Fibroblast of skin of right biceps (primary cell): Measurements from ENCODE around the gene TMEM132D.
"Not testable (repeated sequence)": the region's sequence is repeated elsewhere in the genome, so short reads cannot be mapped to it uniquely, and the experiment has no call there.

Experiments used
- DNase-seq: peaks from one replicate; pipeline ENCODE4 v3.0.0-alpha.2; 2013

TMEM132D gene

DNA sequence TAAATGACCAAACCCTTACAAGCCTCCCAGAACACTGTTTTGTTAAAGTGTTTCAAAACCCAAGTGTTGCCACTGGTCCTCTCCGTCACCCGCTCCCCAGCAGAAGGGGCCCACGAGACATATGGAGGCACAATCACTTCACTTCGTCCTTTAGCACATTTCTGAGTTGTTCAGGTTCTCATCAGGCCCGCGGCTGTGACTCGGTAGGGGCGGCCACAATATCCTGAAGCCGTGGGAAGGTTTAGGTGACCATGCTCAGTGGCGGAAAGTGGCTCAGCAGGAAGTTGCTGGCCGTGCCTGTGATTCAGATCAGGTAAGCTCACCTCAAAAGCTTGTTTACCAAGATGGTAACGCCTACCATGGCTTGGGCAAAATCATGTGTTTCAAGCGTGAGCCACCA lies 823.0 kb downstream of the TMEM132D start:
- no peak for DNase-seq

DNA sequence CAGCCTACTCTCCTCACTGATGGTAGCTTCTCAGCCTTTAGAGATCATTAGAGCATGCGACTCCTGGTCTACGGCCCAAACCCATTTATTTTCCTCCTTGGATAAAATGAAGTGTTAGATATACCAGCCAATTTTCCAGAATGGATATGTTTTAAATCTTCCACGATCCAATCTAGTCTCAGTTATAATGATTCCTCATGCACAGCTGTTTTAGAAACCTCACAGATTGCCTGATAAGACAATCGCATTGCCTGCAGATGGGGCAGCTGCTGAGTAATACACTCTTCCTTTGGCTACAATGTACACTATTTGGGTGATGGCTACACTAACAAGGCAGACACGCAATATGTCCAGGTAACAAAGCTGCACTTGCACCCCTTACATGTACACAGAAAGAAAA lies 823.4 kb downstream of the TMEM132D start:
- no peak for DNase-seq

DNA sequence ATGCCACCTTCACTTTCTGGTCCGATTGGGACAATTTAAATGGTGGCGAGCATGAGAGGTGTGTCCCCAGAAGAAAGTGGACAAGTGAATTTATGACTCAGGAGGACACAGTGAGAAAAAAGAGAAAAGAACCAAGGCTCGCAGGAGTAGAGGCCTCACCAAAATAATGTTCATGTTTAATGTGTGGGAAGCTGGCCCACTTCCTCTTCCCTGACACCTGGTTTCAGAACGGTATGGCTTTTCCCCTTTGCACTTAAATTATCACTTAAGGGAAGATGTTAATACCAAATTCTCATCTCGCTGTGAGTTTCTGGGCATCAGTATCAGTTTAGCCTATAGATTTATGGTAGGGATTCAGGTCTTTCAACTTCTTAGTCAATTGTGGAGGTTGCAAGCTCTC lies 824.1 kb downstream of the TMEM132D start:
- DNase-seq: no peak

DNA sequence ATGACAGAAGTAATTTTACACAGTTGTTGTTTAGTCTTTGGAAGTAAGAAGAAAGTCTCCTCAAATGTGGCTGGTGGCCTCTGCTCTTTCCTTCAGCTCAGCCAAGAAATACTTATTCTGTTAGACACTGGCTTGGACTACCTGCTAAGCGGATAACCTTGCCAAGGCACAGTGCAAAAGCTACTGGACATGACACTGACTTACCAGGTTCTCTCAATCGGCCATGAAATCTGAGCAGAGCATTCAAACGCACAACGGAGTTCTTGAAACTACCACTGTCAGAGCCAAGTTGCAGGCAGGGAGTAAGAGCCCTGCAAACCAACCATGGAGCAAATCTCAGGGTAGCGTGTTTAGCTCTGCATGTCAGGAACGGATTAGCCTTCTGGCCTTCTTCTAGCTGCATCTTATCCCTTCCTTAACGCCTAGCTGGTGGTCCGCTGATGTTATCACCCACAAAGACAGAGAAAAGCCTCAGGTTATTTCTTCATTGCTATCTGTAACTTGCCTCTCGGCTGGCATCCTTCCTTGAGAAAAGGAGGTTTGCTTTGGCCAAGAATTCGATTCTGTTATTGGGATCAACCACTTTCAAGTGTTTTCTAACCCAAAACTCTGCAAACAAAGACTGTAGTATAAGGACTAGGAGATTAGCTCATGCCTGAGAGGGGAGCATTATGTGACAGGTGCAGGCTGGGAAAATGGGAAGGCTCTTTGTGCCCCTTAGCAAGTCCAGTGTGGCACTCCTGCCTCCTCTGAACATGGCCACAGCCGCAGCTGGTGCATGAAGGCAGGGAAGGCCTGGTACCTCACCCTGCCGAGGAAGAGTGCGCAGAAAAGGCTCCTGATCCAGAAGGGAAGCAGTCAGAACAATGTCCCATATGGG lies 827.1 kb downstream of the TMEM132D start:
- DNase-seq: no peak

DNA sequence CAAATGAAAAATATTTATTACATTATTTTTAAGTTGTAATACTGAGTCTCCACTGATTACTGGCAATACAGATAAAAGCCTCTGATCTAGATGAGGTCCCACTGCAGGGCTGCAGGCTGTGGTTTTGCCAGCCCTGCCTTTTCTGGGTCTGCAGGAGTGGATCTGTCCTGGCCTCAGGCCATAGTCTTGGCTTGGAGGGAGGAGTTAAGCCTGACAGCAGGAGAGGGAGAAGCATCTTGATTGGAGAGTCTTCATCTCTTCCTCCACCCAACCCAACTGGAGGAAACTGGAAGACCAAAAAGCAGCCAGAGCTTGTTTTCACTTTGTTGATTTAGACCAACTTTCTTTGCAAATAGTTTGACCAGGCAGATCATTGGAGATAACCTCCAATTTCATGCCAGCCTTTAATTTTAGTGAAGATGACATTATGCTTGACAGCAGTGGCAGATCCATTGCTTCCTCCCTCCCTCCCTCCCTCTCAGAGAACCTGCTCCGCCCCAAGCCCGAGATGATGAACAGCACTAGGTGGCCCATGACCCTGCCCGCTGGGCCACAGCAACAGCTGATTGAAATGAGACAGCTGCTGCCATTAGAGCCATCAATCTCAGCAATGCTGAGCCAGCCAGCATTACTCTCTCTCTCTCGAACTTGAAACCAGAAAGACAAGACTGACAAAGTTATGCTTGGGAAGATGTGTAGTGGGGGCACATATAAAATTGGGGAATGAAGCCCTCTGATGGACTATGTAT lies 828.2 kb downstream of the TMEM132D start:
- DNase-seq: no peak

DNA sequence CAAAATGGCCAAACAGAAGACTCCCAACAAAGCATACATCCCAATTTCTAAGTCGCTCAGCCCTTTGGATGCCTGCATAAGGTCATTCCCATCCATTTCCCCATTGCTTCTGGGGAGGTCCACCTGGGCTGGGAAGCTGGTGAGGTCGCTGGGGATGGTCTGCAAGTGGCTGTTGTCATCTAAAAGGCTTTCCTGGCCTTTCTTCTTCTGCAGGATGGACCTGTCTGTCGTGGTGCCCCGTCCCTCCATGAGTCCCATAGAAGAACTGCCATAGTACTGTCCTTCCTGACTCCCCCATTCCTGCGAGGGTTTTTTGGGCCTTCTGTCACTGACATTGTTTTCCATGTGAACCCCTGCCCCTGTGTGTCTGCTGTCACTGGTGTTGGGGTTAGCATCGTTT lies 829.4 kb downstream of the TMEM132D start:
- DNase-seq: no peak

DNA sequence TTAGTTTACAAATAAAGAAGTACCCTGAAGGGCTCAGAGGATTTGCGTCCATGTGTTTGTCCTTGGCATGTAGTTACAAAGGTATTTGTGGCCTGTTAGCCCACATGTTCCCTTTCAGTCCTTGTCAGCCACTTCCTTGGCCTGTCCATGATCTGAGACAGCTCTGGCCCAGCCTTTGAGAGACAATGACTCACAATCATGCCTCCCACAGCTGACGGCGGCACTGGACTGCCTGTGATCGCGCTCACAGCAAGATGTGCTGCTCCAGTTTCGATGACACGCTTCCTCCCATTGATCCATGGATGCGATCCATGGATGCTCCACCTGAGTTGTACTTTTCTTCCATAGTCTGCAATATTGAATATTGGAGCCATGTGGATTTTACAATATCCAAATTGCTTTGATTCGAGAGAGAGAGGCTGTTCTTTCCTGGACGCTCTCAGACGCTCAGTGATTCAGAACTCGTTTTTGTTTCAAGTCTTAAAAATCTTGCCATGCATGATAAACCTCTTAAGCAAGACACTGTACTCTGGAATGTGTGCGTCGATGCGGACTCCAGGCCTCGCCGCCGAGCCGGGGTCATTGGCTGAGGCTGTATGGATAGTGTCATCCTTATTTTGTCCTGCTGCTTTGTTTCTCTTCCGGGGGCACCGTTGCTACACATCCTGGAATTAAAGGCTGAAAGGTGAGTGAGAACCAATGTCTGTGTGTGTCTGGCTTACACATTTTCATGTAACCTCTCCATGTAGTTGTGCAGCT lies 830.5 kb downstream of the TMEM132D start:
- no peak for DNase-seq

DNA sequence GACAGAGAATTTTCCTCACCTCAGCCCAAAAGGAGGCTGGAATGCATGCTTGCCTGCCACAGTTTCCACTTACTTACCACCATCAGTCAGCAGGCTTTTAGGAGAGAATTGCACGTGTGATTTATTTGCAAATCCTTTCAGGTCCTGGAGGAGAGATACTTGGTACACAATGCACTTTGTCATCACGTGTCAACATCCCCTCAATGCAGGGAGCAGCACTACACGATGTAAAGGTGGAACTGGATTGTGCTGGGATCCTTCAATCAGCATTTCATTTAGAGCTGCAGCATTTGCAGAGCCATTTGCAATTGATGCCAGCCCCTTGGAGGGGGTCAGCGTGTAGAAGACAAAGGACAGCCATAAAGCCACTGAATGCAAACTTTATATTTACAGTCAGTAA lies 832.5 kb downstream of the TMEM132D start:
- no peak for DNase-seq

DNA sequence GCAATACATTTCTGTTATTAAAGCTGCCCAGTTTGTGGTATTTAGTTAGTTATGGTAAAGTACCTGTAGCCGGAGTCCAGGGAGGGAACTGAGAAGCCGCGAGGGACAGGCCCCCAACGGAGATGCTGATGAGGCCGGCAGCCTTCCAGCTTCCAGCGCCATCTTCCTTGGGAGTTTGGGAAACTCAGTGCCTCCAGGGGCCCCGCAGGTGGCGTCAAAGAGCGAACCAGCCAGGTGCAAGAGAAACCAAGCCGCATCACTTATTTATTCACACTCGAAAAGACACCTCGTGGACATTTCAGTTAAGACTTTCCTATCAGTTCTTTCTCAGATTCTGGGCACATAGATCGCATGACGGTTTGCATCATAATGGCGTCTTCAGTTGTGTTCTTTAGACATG lies 833.9 kb downstream of the TMEM132D start:
- no peak for DNase-seq

DNA sequence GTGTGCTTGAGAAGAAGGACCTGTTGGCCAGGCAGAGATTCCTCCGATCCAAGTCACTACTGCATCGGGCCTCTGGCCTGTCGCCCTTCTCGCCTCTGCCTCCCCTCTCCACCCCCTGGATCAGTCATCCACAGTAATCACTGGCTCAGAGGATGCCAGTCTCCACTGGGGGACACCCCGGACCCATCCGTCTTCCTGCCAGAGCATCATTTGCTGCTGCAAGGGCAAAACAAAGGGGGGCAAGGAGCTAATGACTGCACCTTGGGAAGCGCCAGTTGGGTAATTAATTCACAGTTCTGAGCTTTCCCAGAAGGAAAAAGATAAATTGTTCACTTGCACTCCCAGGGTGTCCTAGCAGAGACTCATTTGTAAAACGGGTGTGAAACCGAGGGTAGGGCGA lies 835.1 kb downstream of the TMEM132D start:
- DNase-seq: no peak

DNA sequence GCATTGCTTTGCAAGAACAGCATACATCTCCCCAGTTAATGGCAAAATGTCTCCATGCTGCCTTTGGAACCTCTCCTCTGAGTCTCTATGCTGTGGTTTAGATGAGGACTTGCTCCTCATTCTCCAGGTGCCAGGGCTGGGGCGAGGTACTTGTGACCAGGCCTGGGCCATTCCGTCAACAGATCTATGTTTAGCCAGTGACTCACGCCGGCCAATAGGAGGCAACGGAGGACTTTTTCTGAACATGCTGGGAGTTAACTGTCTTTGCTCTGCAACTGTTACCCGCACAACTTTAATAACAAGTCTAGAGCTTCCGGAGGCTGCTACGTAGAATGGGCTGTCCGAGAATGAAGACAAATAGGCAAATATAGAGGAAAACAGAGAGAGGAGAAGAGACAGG lies 836.3 kb downstream of the TMEM132D start:
- DNase-seq: no peak

DNA sequence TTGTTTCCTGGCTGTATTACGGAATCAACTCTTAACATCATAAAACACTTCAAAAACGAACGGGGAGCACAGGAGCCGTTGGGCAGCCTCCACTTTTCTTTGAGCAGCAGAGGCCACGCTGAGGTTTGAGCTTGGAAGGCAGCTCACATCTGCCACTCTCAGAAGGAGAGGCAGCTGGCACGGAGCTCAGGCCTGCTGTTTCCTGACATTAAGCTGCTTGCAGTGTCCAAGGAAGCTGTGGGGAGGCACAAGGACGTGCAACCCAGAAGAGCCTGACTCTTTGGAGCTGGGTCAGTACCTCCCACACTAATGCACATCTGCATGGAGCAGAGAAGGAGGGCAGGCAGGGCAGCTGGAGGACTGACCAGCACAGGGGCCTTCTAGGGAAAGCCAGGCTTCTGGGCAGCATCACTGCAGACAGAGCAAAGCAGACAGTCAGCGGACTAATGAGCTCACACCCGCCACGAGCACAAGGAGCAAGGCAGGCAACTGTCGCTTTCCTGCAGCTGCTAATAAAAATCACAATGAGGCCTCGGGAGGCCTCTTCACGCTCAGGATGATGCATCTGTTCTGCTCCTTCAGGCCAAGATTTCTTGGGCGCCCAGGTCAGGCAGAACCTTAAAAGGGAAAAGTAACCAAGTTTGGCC lies 839.5 kb downstream of the TMEM132D start:
- no peak for DNase-seq

DNA sequence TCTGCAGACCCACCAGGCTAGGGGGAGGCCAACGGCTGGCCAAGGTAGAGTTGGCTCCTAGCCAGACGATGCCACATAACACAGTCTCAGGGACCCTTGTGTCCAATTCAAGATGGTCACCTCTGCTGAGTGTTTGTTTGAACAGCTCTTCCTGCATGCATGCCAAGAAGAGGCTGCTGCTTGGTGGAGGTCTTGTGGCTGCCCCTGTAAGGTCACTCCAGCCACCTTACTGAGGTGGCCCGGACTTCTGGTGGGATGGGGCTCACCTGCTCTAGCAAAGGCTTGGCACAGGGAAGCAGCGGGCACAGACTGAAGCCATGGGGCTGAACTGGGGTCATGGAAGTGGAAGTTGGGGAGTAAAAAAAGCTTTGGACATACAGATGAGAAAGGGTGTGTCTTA lies 840.2 kb downstream of the TMEM132D start:
- DNase-seq: no peak

DNA sequence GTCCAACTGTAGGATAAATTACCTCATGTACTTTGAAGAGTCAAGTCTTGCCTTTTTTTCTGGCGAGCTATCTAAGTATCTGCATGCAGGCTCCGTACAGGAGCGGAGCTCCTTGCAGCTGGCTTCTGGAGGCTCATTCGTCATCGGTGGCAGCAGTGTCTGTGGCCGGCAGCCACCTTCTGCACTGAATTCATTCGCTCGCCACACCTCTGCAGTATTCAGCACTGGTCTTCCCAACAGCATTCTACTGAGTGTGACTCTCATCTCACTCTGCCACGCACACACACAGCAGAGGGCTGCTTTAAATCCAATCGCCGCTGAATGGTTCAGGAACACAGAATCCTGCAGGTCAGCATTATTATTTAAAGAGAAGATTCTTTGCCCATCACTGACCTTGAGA lies 850.6 kb downstream of the TMEM132D start:
- DNase-seq: no peak

DNA sequence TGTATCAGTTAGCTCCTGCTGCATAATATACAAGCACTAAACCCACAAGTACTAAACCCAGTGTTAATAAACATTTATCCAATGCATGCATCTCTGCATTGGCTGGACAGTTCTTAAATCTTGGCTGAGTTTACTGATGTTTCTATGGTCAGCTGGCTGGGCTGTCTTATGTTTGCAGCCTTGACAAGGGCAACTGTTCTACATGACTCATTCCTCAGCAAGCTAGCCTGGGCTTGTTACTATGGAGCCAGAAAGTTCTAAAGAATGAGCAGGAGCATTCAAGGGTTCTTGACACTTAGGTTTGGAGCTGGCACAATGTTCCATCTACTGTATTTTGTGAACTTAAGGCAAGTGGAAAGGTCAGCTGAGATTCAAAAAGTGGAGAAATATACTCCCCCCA lies 851.5 kb downstream of the TMEM132D start:
- DNase-seq: no peak

DNA sequence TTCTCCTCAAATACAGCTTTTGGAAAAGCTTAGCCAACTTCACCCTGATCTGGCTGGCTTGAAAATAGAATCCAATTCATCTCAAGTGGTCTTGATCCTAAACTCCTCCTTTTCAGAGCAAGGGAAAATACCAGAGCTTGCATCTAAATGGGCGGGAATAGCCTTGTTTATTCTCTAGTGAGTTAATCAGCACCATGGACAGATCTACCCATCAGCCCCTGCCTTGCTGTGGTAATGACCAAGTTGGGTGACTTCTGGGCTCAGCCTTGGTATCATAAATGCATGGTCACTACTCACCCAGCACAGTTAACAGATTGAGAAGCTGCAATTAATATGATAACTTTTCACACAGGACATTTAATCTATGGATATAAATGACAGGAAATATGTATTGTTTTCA lies 853.9 kb downstream of the TMEM132D start:
- DNase-seq: no peak

DNA sequence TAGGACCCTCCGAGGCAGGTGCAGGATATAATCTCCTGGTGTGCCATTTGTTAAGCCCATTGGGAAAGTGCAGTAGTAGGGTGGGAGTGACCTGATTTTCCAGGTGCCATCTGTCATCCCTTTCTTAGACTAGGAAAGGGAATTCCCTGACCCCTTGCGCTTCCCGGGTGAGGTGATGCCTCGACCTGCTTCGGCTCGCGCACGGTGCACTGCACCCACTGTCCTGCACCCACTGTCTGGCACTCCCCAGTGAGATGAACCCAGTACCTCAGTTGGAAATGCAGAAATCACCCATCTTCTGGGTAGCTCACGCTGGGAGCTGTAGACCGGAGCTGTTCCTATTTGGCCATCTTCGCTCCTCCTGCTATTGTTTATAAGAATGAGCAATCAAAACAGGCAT lies 860.5 kb downstream of the TMEM132D start:
- DNase-seq: not testable (repeated sequence)

DNA sequence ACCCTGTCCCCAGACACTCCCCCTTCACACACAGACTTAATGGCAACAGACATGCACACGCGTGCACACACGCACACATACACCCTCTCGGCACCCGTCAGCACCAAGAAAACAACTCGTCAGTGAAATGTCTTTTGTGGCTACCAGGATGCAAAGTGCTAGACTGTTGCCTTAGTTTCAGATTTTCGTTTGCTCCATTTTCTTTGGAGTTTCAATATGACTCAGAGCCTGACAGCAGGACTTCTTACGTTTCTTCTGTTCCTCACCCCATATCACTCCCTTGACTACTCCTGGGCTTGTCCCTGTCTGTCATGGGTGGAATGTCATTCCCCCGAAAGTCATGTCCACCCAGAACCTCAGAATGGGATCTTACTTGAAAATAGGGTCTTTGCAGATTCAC lies 867.7 kb downstream of the TMEM132D start:
- DNase-seq: no peak

DNA sequence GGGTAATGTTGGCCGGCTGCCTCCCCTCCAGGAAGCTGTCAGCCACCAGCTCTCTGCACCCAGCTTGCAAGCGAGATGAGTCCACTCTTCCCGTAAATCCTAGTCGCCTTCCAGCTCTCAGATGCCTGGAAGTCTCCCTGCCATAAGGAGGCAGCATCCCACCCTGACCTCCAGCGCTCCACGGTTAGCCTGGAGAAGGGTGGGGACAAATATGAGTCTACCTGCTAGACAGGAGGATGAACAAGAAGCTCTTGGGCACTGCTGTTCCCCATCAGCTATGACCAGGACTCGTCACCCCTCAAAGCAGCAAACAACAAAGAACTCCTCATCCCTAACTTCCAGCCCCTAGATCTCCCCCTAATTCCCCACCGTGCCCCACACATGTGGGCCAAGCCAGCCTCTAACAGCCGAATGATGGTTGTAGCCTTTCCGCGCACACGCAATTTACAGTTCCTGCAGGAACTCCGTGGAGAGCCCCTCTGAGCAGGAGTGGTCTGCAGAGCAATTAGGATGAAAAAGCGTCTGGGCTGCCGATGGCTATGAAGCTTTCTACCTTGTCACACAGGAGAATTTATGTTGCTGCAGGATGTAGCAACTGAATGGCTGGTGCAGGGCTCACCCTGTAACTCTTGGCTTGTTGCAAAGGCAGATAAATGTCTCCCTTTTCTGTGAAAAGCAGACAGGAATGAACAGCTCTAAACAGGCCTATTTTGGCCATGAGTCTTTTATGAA lies 869.1 kb downstream of the TMEM132D start:
- no peak for DNase-seq

DNA sequence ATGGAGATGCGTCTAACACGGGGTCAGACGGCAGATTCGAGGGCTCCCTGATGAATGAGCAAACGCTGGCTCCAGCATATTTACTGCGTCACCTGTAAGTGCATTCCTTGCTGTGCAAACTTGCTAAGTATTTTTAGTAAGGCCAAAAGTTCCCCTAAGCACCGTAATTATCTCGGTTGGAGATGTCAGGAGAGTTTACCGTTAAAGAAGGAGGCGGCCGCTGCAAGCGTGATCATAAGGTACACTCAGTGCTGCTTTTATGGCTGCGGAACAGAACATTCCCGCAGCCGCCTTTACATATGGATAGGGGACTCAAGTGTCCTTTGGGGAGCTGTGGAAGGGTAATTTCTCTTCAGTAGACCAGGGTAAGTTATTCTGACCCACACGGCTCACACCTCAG lies 875.0 kb downstream of the TMEM132D start:
- no peak for DNase-seq

DNA sequence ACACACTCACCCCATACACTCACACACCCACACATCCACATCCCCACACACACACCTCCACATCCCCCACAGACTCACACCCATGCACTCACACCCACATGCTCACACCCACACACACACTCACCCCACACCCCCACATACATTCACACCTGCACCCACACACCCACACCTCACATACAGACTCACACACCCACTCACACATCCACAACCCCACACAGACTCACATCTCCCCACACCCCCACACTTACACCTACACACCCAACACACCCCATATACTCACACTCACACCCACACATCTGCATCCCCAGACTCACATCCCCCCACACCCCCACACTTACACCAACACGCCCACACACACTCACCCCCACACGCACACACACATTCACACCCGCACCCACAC lies 878.8 kb downstream of the TMEM132D start:
- no peak for DNase-seq
